Measurements from ENCODE around the gene MRTFA. TPM values are rescaled to one million over a fixed set of nuclear protein-coding genes. Genes with fewer than 3 reads are reported as not detected.

MRTFA gene
- total RNA-seq, 2 experiments from 2014 or later, result 55.3 to 58.9 TPM

DNA sequence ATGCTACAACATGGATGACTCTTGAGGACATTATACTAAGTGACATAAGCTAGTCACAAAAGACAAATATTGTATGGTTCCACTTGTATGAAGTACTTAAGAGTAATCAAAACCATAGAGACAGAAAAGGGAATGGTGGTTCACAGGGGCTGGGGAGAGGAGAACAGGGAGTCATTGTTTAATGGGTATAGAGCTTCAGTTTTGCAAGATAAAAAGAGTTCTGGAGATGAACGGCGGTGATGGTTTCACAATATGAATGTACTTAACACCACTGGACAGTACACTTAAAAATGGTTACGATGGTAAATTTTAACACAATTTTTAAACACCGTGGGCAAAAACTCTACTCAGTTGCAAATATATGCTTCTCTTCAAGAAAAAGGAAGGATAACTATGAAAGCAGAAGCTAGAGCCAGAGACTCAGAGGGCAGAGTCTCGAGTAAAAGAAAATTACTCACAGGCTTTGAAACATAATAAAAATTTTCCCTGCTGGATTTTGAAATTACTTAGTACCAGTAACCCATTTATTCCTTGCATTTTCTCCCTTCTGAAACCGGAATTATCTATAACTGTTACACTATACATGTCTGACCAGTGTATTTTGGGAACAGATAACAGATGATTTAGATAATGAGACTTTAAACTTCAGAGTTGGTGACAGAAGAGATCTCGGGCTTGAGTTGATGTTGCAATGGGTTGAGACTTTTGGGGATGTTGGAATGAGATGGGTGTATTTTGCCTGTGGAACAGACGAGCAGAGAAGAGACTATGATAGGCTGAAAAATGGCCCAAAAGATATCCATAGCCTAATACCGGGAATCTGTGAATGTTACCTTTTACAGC is 15.0 kb downstream of the MRTFA start:
- Mint-ChIP-seq H3K27ac (no peak overlapping the region), H3K27me3 (no peaks in the 10 kb centered on the region), H3K4me3 (no peak overlapping the region), H3K4me1 (ENCODE audit: low read depth) (peaks cover 33% of the 10 kb centered on the region), H3K9me3 (peaks cover 6% of the 10 kb centered on the region), H3K36me3 (ENCODE audit: low read depth) (peaks cover 33% of the 10 kb centered on the region)
- Histone ChIP-seq H3K27ac (ENCODE audit: low read depth in 1 of 2, low read length in 2 of 2) (no peak overlapping the region), H3K27me3 (ENCODE audit: control insufficient read depth in 1 of 2, insufficient read depth in 2 of 2, low read length in 2 of 2) (no peaks in the 10 kb centered on the region), H3K9me3 (ENCODE audit: control insufficient read depth in 1 of 2, insufficient read depth in 1 of 2, low read length in 2 of 2) (peaks cover 0 to 5% of the 10 kb centered on the region in 2 experiments), H3K36me3 (ENCODE audit: insufficient read depth, low read length) (no peaks in the 10 kb centered on the region), H3K4me3 (ENCODE audit: low read length) (no peak overlapping the region), H3K4me1 (ENCODE audit: insufficient read depth, low read length) (no peaks in the 10 kb centered on the region)
- ATAC-seq (ENCODE audit: poor library complexity), result no peak
- CTCF ChIA-PET, result interaction anchor here (1.0 kb wide), 1 partner anchor 15 kb away, joined by 3 read pairs; no protein-coding TSS in a partner anchor
- no peak for TF ChIP-seq CTCF (IDR thresholded peaks at IDR 0.05)
- POLR2A ChIA-PET, result interaction anchor here (1.1 kb wide), 1 partner anchor 15 kb away, joined by 4 read pairs; the partner anchor contains the start of gene MRTFA
- no peak for DNase-seq
- intact Hi-C loops (cut with DNase I, micrococcal nuclease), result no loop called here

DNA sequence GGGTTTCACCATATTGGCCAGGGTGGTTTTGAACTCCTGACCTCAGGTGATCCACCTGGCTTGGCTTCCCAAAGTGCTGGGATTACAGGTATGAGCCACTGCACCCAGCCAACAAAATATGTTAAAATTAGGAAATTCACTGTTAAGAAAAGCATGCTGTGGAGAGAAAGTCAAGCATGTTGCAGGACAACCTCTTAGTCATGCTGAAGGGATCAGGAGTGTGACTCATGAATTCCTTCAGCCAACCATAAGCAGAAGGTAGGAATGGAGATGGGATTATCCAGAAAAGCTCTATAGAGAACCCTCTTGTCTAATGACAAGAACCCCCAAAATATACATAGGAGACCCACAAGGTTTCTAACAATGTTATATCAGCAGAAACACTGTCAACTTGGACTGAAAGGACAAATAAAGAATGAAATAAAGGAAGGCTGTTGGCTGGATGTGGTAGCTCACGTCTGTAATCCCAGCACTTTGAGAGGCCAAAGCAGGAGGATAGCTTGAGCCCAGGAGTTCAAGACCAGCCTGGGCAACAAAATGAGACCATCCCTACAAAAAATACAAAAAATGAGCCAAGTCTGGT is 16.0 kb downstream of the MRTFA start:
- Mint-ChIP-seq H3K27me3 (no peaks in the 10 kb centered on the region), H3K27ac (no peak overlapping the region), H3K4me3 (no peak overlapping the region), H3K4me1 (ENCODE audit: low read depth) (peaks cover 38% of the 10 kb centered on the region), H3K36me3 (ENCODE audit: low read depth) (peaks cover 33% of the 10 kb centered on the region), H3K9me3 (peaks cover 6% of the 10 kb centered on the region)
- intact Hi-C loops (cut with DNase I, micrococcal nuclease), result no loop called here
- no peak overlapping the region for H3K4me3 ChIP-seq (ENCODE audit: low read length)
- DNase-seq (no peak), ATAC-seq (ENCODE audit: poor library complexity) (no peak)
- peaks cover 0 to 5% of the 10 kb centered on the region in 2 experiments for H3K9me3 ChIP-seq (ENCODE audit: control insufficient read depth in 1 of 2, insufficient read depth in 1 of 2, low read length in 2 of 2)
- no peak overlapping the region for H3K27ac ChIP-seq (ENCODE audit: low read depth in 1 of 2, low read length in 2 of 2)
- CTCF ChIA-PET, result interaction anchor here (0.6 to 1.0 kb wide), 2 partner anchors 14 to 104 kb away, joined by 3 read pairs; no protein-coding TSS in a partner anchor
- no peak for TF ChIP-seq CTCF (IDR thresholded peaks at IDR 0.05)
- no peaks in the 10 kb centered on the region for H3K4me1 ChIP-seq (ENCODE audit: insufficient read depth, low read length)
- H3K27me3 ChIP-seq (ENCODE audit: control insufficient read depth in 1 of 2, insufficient read depth in 2 of 2, low read length in 2 of 2), result no peaks in the 10 kb centered on the region
- H3K36me3 ChIP-seq (ENCODE audit: insufficient read depth, low read length), result no peaks in the 10 kb centered on the region
- POLR2A ChIA-PET, result interaction anchor here (1.1 kb wide), 1 partner anchor 16 kb away, joined by 4 read pairs; the partner anchor contains the start of gene MRTFA

DNA sequence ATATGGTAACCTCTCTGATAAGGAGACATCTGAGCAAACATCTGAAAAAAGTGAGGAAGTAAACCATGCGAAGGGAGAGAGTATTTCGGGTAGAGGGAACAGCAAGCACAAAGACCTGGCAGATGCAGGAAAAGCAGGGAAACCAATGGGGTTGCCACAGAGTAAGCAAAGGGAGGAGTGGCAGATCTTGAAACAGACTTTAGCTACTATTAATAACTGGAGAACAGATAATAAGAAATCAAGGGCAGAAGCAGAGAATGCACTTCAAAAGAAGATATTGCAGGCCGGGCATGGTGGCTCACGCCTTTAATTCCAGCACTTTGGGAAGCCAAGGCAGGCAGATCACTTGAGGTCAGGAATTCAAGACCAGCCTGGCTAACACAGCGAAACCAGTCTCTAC is 18.1 kb downstream of the MRTFA start:
- Histone ChIP-seq H3K9me3 (ENCODE audit: control insufficient read depth in 1 of 2, insufficient read depth in 1 of 2, low read length in 2 of 2) (peaks cover 0 to 5% of the 10 kb centered on the region in 2 experiments), H3K27me3 (ENCODE audit: control insufficient read depth in 1 of 2, insufficient read depth in 2 of 2, low read length in 2 of 2) (no peaks in the 10 kb centered on the region), H3K4me1 (ENCODE audit: insufficient read depth, low read length) (no peaks in the 10 kb centered on the region), H3K27ac (ENCODE audit: low read depth in 1 of 2, low read length in 2 of 2) (no peak overlapping the region), H3K4me3 (ENCODE audit: low read length) (no peak overlapping the region), H3K36me3 (ENCODE audit: insufficient read depth, low read length) (no peaks in the 10 kb centered on the region)
- no peak overlapping the region for H3K27ac Mint-ChIP-seq
- DNase-seq, result no peak
- POLR2A ChIA-PET, result no interaction called here
- CTCF ChIA-PET, result no interaction called here
- no peak for TF ChIP-seq CTCF (IDR thresholded peaks at IDR 0.05)
- H3K9me3 Mint-ChIP-seq, result peaks cover 6% of the 10 kb centered on the region
- no peaks in the 10 kb centered on the region for H3K27me3 Mint-ChIP-seq
- peaks cover 38% of the 10 kb centered on the region for H3K36me3 Mint-ChIP-seq (ENCODE audit: low read depth)
- no peak for ATAC-seq (ENCODE audit: poor library complexity)
- intact Hi-C loops (cut with DNase I, micrococcal nuclease), result no loop called here
- no peak overlapping the region for H3K4me3 Mint-ChIP-seq
- H3K4me1 Mint-ChIP-seq (ENCODE audit: low read depth), result peaks cover 40% of the 10 kb centered on the region

All from CD4-positive, alpha-beta T cell (primary cell).